Measurements from ENCODE around the gene IFNA21.

Gene IFNA21

GRCh38 chr9:21119093-21119770 is 47.2 kb downstream of the IFNA21 start:
- Histone ChIP-seq H3K79me2 (ENCODE audit: control insufficient read depth, low read length) (no peaks in the 10 kb centered on the region), H3K27me3 (ENCODE audit: control insufficient read depth, low read length) (0 out of 2 replicates have a peak, but pooled peaks cover 2% of the 10 kb centered on the region), H3F3A (ENCODE audit: control insufficient read depth, insufficient read depth) (no peaks in the 10 kb centered on the region), H3K4me2 (ENCODE audit: low read length) (peak overlapping the region; percentile 42), H3K27ac (ENCODE audit: low read depth, low read length) (no peak overlapping the region), H4K20me1 (ENCODE audit: control insufficient read depth, insufficient read depth, low read depth, low read length) (no peaks in the 10 kb centered on the region), H3K9me2 (replicated peaks; ENCODE audit: control insufficient read depth, low read length) (no peaks in the 10 kb centered on the region), H3K4me1 (ENCODE audit: control insufficient read depth, low read length) (peaks cover 13% of the 10 kb centered on the region), H3K9me3 (ENCODE audit: control insufficient read depth, insufficient read depth, low read length) (no peaks in the 10 kb centered on the region), H3K36me3 (ENCODE audit: control insufficient read depth, low read length) (no peaks in the 10 kb centered on the region), H3K4me3 (ENCODE audit: low read length) (no peak overlapping the region)
- no peak for TF ChIP-seq EZH2phosphoT487 (IDR thresholded peaks at IDR 0.05; ENCODE audit: borderline replicate concordance, low read length)
- TF ChIP-seq, protein P1, sequence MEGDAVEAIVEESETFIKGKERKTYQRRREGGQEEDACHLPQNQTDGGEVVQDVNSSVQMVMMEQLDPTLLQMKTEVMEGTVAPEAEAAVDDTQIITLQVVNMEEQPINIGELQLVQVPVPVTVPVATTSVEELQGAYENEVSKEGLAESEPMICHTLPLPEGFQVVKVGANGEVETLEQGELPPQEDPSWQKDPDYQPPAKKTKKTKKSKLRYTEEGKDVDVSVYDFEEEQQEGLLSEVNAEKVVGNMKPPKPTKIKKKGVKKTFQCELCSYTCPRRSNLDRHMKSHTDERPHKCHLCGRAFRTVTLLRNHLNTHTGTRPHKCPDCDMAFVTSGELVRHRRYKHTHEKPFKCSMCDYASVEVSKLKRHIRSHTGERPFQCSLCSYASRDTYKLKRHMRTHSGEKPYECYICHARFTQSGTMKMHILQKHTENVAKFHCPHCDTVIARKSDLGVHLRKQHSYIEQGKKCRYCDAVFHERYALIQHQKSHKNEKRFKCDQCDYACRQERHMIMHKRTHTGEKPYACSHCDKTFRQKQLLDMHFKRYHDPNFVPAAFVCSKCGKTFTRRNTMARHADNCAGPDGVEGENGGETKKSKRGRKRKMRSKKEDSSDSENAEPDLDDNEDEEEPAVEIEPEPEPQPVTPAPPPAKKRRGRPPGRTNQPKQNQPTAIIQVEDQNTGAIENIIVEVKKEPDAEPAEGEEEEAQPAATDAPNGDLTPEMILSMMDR (IDR thresholded peaks at IDR 0.05; ENCODE audit: low read depth, low read length, poor library complexity, severe bottlenecking): no peak

Data from DOHH2 (cell line).